ENCODE measurements around the gene SSTR5.

SSTR5 gene

GRCh38 chr16:1054660-1055556 lies 17.6 kb upstream of the SSTR5 start:
- no peak for DNase-seq (ENCODE audit: low read depth)

GRCh38 chr16:1055557-1055924 lies 17.0 kb upstream of the SSTR5 start:
- DNase-seq (ENCODE audit: low read depth): no peak

GRCh38 chr16:1056196-1056595 lies 16.4 kb upstream of the SSTR5 start:
- no peak for DNase-seq (ENCODE audit: low read depth)

- DNase-seq (ENCODE audit: low read depth): peak; percentile 32
Measured at GRCh38 chr16:1057252-1057932, 15.2 kb upstream of the SSTR5 start.

GRCh38 chr16:1058216-1058615 lies 14.3 kb upstream of the SSTR5 start:
- no peak for DNase-seq (ENCODE audit: low read depth)

- no peak for DNase-seq (ENCODE audit: low read depth)
Measured at GRCh38 chr16:1059310-1059709, 13.2 kb upstream of the SSTR5 start.

GRCh38 chr16:1060416-1061340 lies 11.9 kb upstream of the SSTR5 start:
- no peak for DNase-seq (ENCODE audit: low read depth)

GRCh38 chr16:1061769-1062505 lies 10.6 kb upstream of the SSTR5 start:
- DNase-seq (ENCODE audit: low read depth): no peak

GRCh38 chr16:1062895-1063294 lies 9.7 kb upstream of the SSTR5 start:
- no peak for DNase-seq (ENCODE audit: low read depth)

GRCh38 chr16:1063728-1064127 lies 8.8 kb upstream of the SSTR5 start:
- no peak for DNase-seq (ENCODE audit: low read depth)

- no peak for DNase-seq (ENCODE audit: low read depth)
Measured at GRCh38 chr16:1065469-1066128, 6.9 kb upstream of the SSTR5 start.

GRCh38 chr16:1066584-1067172 lies 5.9 kb upstream of the SSTR5 start:
- DNase-seq (ENCODE audit: low read depth): no peak

GRCh38 chr16:1067629-1068028 lies 4.9 kb upstream of the SSTR5 start:
- DNase-seq (ENCODE audit: low read depth): no peak

GRCh38 chr16:1068451-1068850 lies 4.1 kb upstream of the SSTR5 start:
- DNase-seq (ENCODE audit: low read depth): no peak

GRCh38 chr16:1069154-1069553 lies 3.4 kb upstream of the SSTR5 start:
- no peak for DNase-seq (ENCODE audit: low read depth)

- no peak for DNase-seq (ENCODE audit: low read depth)
Measured at GRCh38 chr16:1070084-1070863, 2.3 kb upstream of the SSTR5 start.

GRCh38 chr16:1070864-1071408 lies 1.6 kb upstream of the SSTR5 start:
- no peak for DNase-seq (ENCODE audit: low read depth)

- no peak for DNase-seq (ENCODE audit: low read depth)
Measured at GRCh38 chr16:1071561-1072225, 854 bp upstream of the SSTR5 start.

- DNase-seq (ENCODE audit: low read depth): no peak
Measured at GRCh38 chr16:1073262-1073558, 663 bp downstream of the SSTR5 start.

Data from activated T-helper 1 cell treated with Interleukin-2 at 50 U/mL for 16 hours (primary cell).